PC-3 (cell line): ENCODE data around the gene MYL10. TPM values are rescaled to one million over a fixed set of nuclear protein-coding genes. Genes with fewer than 3 reads are reported as not detected.

ENCODE experiments used
- ATAC-seq: fragments of 200-7000 bp; cut with Tn5 transposase; 2 replicates; pipeline ENCODE4 v1.9.1; 2020; ENCODE audit warnings: mild to moderate bottlenecking, moderate library complexity
- BruUV-seq: library from RNA; stranded (reverse); fragments of 400-500 nt; replicated peaks from 2 replicates; lab custom pipeline; 2021; lab: Mats Ljungman, UMichigan
- CTCF ChIA-PET: fragments of 300-600 bp; sonication (Branson Sonifier 250); formaldehyde crosslinking; loops from one replicate; lab custom pipeline; 2022; ENCODE audit warnings: antibody characterized with exemption; lab: Charles Lee
- POLR2A ChIA-PET: fragments of 300-600 bp; sonication (Branson Sonifier 250); formaldehyde crosslinking; loops from one replicate; lab custom pipeline; 2022; ENCODE audit warnings: antibody characterized with exemption; ENCODE audit not compliant: unreplicated experiment; lab: Charles Lee
- DNase-seq: peaks from one replicate; pipeline ENCODE4 v3.0.0-alpha.2; 2015
- H2AFZ ChIP-seq: fragments of 300-600 bp; sonication (generic); 2 replicates; pipeline ENCODE4 v1.6.0; 2016; ENCODE audit warnings: antibody characterized with exemption, low read length
- H3F3A ChIP-seq: fragments of 300-600 bp; sonication (generic); one replicate; pipeline ENCODE4 v1.6.0; 2017; ENCODE audit warnings: antibody characterized with exemption, low read length, control low read depth, mild to moderate bottlenecking; ENCODE audit not compliant: unreplicated experiment
- H3K27ac ChIP-seq: fragments of 300-600 bp; sonication (generic); 2 replicates; pipeline ENCODE4 v1.5.1; 2016; ENCODE audit warnings: mild to moderate bottlenecking, low read length
- H3K27me3 ChIP-seq: fragments of 300-600 bp; sonication (generic); 2 replicates; pipeline ENCODE4 v1.6.1; 2016; ENCODE audit warnings: low read length, mixed read lengths
- H3K36me3 ChIP-seq: fragments of 300-600 bp; sonication (generic); 2 replicates; pipeline ENCODE4 v1.6.1; 2016; ENCODE audit warnings: low read depth, mixed run types, low read length, mixed read lengths
- H3K4me1 ChIP-seq: fragments of 300-600 bp; sonication (generic); 2 replicates; pipeline ENCODE4 v1.5.1; 2016; ENCODE audit warnings: low read length; ENCODE audit not compliant: insufficient read depth
- H3K4me2 ChIP-seq: fragments of 300-600 bp; sonication (generic); 2 replicates; pipeline ENCODE4 v1.6.0; 2016; ENCODE audit warnings: low read length
- H3K4me3 ChIP-seq: fragments of 300-600 bp; sonication (generic); 2 replicates; pipeline ENCODE4 v1.5.1; 2016; ENCODE audit warnings: mild to moderate bottlenecking, low read length, mixed read lengths
- H3K79me2 ChIP-seq: fragments of 300-600 bp; sonication (generic); 2 replicates; pipeline ENCODE4 v1.6.1; 2017; ENCODE audit warnings: low read length, mixed read lengths
- H3K9ac ChIP-seq: fragments of 300-600 bp; sonication (generic); 2 replicates; pipeline ENCODE4 v1.6.0; 2016; ENCODE audit warnings: mild to moderate bottlenecking, low read length
- H3K9me2 ChIP-seq: fragments of 300-600 bp; sonication (generic); replicated peaks from 2 replicates; pipeline ENCODE4 v1.6.1; 2016; ENCODE audit warnings: mixed run types, low read length, mixed read lengths
- H3K9me3 ChIP-seq: fragments of 300-600 bp; sonication (generic); 2 replicates; pipeline ENCODE4 v1.6.1; 2016; ENCODE audit warnings: low read length, mixed read lengths
- H4K20me1 ChIP-seq: fragments of 300-600 bp; sonication (generic); 2 replicates; pipeline ENCODE4 v1.6.1; 2016; ENCODE audit warnings: low read length, mixed read lengths
- EZH2 ChIP-seq: fragments of 300-600 bp; sonication (generic); IDR thresholded peaks from one replicate; pipeline ENCODE4 v1.6.1; 2017; ENCODE audit warnings: antibody characterized with exemption, mild to moderate bottlenecking, low read length; ENCODE audit not compliant: unreplicated experiment
- EZH2phosphoT487 ChIP-seq: fragments of 300-600 bp; sonication (generic); IDR thresholded peaks from 2 replicates; pipeline ENCODE4 v1.6.1; 2018; ENCODE audit warnings: mild to moderate bottlenecking, antibody characterized with exemption, low read length, borderline replicate concordance
- intact Hi-C: fragments of 100-400 bp; cut with micrococcal nuclease; formaldehyde crosslinking; loops from 2 replicates; pipeline ENCODE4 v1.9.0; 2023
- total RNA-seq: library from RNA; depleted of rRNA; stranded (reverse); fragments of >200 nt; gene quantifications from 2 replicates; pipeline ENCODE4 v1.2.3, GENCODE V29; 2014
- TF ChIP-seq, protein P1 (sequence below): fragments of 300-600 bp; sonication (generic); conservative IDR thresholded peaks from 2 replicates; pipeline ENCODE4 v1.5.1; 2017; ENCODE audit warnings: antibody characterized with exemption, low read depth, mild to moderate bottlenecking, low read length

The MYL10 gene
- total RNA-seq, 1 experiment from 2014 or later, result 0.69 TPM

DNA sequence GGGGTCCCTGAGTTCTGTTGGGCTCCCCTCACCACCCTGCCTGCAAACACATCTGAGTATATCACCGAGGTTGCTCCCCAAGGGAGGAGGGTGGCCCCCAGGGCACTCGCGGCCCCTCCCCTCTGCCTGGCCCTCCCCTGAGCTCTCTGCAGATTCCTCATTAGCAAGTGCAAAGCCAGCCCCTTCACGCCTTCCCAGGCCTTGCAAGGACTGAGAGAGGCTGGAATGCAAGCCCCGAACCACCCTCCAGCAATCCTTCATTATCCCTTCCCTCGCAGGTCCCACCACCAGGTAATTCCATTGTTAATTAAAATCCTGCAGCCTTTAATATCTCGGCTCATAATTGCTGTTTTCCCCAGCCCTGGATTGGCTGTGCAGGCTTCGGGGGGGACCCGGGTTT is 35.3 kb upstream of the MYL10 start:
- no peaks in the 10 kb centered on the region for H3K79me2 ChIP-seq
- no peak overlapping the region for H3K4me3 ChIP-seq
- H4K20me1 ChIP-seq, result no peaks in the 10 kb centered on the region
- H3K27me3 ChIP-seq, result no peaks in the 10 kb centered on the region
- intact Hi-C loops, result no loop called here
- BruUV-seq, result no TSS peak
- ATAC-seq, result no peak
- H3K9ac ChIP-seq, result no peak overlapping the region
- DNase-seq, result no peak
- H3K9me2 ChIP-seq, result no peaks in the 10 kb centered on the region
- ChIA-PET POLR2A (no interaction called here), CTCF (no interaction called here)
- H3K9me3 ChIP-seq, result no peaks in the 10 kb centered on the region
- H3K4me2 ChIP-seq, result no peak overlapping the region
- no peak overlapping the region for H2AFZ ChIP-seq
- H3K27ac ChIP-seq, result no peak overlapping the region
- no peaks in the 10 kb centered on the region for H3F3A ChIP-seq
- H3K4me1 ChIP-seq, result no peaks in the 10 kb centered on the region
- TF ChIP-seq EZH2, result no peak
- TF ChIP-seq, protein P1, sequence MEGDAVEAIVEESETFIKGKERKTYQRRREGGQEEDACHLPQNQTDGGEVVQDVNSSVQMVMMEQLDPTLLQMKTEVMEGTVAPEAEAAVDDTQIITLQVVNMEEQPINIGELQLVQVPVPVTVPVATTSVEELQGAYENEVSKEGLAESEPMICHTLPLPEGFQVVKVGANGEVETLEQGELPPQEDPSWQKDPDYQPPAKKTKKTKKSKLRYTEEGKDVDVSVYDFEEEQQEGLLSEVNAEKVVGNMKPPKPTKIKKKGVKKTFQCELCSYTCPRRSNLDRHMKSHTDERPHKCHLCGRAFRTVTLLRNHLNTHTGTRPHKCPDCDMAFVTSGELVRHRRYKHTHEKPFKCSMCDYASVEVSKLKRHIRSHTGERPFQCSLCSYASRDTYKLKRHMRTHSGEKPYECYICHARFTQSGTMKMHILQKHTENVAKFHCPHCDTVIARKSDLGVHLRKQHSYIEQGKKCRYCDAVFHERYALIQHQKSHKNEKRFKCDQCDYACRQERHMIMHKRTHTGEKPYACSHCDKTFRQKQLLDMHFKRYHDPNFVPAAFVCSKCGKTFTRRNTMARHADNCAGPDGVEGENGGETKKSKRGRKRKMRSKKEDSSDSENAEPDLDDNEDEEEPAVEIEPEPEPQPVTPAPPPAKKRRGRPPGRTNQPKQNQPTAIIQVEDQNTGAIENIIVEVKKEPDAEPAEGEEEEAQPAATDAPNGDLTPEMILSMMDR, result no peak
- no peak for TF ChIP-seq EZH2phosphoT487
- H3K36me3 ChIP-seq, result no peaks in the 10 kb centered on the region

DNA sequence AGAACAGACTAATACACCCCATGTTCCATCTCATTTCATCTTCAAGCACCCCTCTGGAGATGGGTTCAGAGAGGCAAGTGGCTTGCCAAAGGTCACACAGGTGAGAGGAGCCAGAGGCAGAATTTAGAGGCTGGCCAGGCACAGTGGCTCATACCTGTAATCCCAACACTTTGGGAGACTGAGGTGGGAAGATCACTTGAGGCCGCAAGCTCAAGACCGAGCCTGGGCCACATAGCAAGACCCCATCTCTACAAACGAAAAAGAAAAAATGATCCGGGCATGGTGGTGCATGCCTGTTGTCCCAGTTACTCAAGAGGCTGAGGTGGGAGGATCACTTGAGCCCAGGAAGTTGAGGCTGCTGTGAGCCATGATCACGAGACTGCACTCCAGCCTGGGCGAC is 34.7 kb upstream of the MYL10 start:
- no peaks in the 10 kb centered on the region for H3F3A ChIP-seq
- no peaks in the 10 kb centered on the region for H3K4me1 ChIP-seq
- ChIA-PET POLR2A (no interaction called here), CTCF (no interaction called here)
- H3K27ac ChIP-seq, result no peak overlapping the region
- no peak overlapping the region for H3K9ac ChIP-seq
- ATAC-seq (no peak), DNase-seq (no peak)
- no peaks in the 10 kb centered on the region for H3K9me2 ChIP-seq
- H3K9me3 ChIP-seq, result no peaks in the 10 kb centered on the region
- H4K20me1 ChIP-seq, result no peaks in the 10 kb centered on the region
- BruUV-seq, result no TSS peak
- H3K4me2 ChIP-seq, result no peak overlapping the region
- intact Hi-C loops, result no loop called here
- H3K36me3 ChIP-seq, result no peaks in the 10 kb centered on the region
- H3K27me3 ChIP-seq, result no peaks in the 10 kb centered on the region
- TF ChIP-seq, protein P1, result no peak
- TF ChIP-seq EZH2phosphoT487, result no peak
- TF ChIP-seq EZH2, result no peak
- H2AFZ ChIP-seq, result no peak overlapping the region
- no peaks in the 10 kb centered on the region for H3K79me2 ChIP-seq
- H3K4me3 ChIP-seq, result no peak overlapping the region

DNA sequence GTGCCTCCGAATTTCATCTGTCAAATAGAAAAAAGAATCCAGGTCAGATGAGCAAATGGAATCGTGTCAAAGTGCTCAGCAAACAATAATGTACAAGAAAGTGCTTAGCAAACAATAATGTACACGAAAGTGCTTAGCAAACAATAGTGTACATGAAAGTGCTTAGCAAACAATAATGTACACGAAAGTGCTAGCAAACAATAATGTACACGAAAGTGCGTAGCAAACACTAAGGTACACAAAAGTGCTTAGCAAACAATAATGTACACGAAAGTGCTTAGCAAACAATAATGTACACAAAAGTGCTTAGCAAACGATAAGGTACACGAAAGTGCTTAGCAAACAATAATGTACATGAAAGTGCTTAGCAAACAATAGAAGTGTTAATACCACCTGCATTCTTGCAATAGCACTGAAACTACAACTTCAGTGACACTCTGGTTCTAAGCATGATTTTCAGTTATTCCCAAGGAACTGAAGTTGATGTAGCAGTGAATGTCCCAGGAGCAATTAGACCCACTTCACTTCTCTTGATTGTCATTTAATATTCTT is 33.4 kb upstream of the MYL10 start:
- Histone ChIP-seq H3K4me3 (no peak overlapping the region), H3K4me2 (no peak overlapping the region), H3F3A (no peaks in the 10 kb centered on the region), H3K9ac (no peak overlapping the region), H3K36me3 (no peaks in the 10 kb centered on the region), H2AFZ (no peak overlapping the region), H3K27ac (no peak overlapping the region), H4K20me1 (no peaks in the 10 kb centered on the region), H3K9me3 (no peaks in the 10 kb centered on the region), H3K79me2 (no peaks in the 10 kb centered on the region), H3K27me3 (no peaks in the 10 kb centered on the region), H3K9me2 (no peaks in the 10 kb centered on the region), H3K4me1 (no peaks in the 10 kb centered on the region)
- ChIA-PET POLR2A (interaction anchor here (0.7 kb wide), 1 partner anchor 158 kb away, joined by 4 read pairs; no protein-coding TSS in a partner anchor), CTCF (no interaction called here)
- TF ChIP-seq EZH2 (no peak), EZH2phosphoT487 (no peak)
- ATAC-seq (no peak), DNase-seq (no peak)
- BruUV-seq, result no TSS peak
- intact Hi-C loops, result no loop called here
